HG03354 (cell line): ENCODE results near the gene SRGAP2B.
"Not testable (repeated sequence)": the region's sequence is repeated elsewhere in the genome, so short reads cannot be mapped to it uniquely, and the experiment has no call there.

Experiments used
- ATAC-seq: cut with Tn5 transposase; IDR thresholded peaks from one replicate; pipeline ENCODE4 v1.9.1; 2021; ENCODE audit warnings: mild to moderate bottlenecking; ENCODE audit not compliant: unreplicated experiment, poor library complexity, severe bottlenecking

The SRGAP2B gene

GRCh38 chr1:144918027-144918603 is 177.0 kb downstream of the SRGAP2B start:
- ATAC-seq, result not testable (repeated sequence)

DNA sequence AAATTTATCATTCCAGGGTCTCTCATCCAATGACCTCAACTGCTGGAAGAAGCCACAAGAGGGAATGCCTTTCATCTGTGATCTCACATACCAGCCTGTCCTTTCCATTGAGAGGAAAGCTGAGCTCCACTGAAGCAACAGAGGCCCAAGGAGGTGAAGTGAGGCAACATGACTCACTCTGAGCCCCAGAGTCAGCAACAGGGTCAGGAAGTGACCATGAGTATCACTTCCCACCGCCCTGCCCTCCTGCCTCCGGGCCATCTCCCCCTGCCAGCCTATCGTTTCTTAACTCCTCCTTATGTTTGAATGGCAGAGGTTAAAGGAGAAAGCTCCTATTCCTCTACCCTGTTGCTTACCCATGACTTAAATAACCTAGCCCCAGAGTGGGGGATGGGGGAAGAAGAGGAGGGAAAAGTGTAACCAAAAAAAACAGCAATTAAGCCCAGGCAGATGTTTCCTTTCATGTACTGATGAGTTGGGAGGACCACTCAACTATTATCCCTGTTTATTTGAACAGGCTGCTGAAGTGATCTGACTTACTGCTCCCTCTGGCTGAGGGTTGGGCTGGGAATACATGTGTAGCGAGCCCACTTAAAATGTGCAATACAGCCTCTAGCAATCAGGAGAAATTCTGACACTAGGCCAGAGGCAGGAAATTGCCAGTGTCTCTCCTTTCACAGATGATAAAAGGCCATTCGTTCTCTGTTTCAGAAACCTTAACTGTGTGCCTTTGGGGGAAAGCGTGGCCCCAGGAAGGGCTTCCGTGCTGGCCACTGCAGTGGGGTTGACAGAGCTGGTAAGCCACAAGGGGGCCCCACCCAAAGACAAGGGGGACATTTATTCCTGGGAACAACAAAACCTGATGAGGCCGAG is 177.7 kb downstream of the SRGAP2B start:
- not testable (repeated sequence) for ATAC-seq

GRCh38 chr1:144913977-144914734 is 181.0 kb downstream of the SRGAP2B start:
- ATAC-seq, result not testable (repeated sequence)

DNA sequence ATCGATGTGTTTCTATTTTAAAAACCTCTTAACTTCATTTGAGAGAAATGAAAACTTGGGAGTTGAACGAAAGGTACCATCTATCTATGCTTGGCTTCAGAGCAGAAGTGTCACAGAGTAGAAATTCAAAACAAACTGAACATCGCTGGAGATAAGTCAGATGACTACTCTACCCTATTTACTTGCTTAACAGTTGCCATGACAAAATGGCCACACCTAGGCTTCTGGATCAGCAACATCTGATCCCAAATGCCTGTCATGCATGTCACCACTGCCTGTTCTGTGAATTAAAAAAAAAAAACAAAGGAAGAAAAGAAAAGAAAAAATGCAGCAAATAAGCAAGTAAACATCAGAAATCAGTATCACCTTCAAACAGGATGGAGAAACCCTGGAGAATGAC is 181.7 kb downstream of the SRGAP2B start:
- ATAC-seq, result not testable (repeated sequence)

DNA sequence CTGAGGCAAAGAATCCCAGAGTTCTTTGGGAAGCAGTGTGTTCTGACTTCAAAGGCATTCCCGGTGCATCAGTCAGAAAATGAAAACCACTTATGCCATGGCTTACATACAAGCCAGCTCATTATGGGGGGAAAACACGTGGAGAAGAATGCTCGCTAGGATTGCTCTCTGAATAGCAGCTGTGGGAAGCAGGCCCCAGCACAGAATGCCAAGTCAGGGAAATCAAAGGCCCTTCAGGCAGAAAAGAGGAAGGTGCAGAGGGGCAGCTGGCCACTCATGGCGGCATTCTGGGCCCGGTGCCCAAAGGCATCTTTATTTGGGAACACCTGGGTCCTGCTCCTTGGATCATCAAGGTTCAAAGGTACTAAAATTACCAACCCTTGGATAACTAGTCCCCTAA is 184.4 kb downstream of the SRGAP2B start:
- not testable (repeated sequence) for ATAC-seq

DNA sequence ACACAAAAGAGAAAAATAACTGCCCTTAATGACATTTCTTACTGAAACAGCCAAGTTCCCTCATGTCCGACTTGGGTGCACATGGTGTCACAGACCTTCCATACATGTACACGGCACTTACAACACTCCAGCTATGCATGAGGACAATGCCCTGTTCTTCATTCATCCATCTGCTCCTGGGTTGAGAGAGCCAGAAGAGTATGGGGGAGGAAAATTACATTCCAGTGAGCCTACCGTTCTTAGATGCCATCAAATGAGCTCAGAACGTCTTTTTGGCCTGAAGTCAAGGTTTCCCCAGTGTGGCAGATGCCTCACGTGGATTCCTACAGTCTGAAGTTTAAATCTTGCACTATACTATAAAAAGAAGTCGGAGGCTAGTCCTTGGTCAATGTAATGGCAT is 194.3 kb downstream of the SRGAP2B start:
- ATAC-seq, result not testable (repeated sequence)

- not testable (repeated sequence) for ATAC-seq
Observed at GRCh38 chr1:144894454-144895201, 200.5 kb downstream of the SRGAP2B start.

DNA sequence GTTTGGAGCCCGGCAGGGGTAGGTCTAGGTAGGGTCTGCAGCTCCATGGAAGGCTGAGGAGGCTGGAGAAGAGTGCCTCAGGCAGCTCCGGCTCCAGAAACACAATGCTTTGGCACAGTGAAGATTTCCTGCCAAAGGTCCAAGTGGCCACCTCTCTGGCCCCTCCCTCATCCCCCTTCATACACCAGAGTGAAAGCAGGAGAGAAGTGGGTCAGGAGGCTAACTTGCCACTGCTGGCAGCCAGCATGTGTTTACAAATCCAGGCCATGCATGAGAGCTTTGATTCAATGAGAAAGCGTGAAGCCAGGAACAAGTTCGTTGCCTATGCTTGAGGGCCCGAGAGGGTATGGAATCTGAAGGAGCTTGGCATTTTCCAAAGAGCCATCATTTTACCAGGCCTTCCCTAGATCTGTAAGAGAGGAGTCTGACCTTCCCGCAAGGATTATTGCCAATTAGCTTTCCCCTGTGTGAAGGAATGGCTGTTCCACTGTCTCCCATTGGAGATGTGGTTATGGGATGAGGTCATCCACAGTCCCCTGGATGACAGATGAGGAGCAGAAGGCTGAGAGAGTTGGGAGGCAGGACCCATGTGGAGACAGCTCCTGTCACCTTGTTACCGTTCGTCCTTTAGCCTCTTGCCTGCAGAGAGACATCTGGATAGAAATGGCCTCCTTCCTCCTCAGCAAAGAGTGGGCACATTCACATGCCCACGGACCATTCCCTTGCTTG is 201.3 kb downstream of the SRGAP2B start:
- ATAC-seq, result not testable (repeated sequence)

- ATAC-seq, result not testable (repeated sequence)
Observed at GRCh38 chr1:144893062-144893461, 202.1 kb downstream of the SRGAP2B start.

DNA sequence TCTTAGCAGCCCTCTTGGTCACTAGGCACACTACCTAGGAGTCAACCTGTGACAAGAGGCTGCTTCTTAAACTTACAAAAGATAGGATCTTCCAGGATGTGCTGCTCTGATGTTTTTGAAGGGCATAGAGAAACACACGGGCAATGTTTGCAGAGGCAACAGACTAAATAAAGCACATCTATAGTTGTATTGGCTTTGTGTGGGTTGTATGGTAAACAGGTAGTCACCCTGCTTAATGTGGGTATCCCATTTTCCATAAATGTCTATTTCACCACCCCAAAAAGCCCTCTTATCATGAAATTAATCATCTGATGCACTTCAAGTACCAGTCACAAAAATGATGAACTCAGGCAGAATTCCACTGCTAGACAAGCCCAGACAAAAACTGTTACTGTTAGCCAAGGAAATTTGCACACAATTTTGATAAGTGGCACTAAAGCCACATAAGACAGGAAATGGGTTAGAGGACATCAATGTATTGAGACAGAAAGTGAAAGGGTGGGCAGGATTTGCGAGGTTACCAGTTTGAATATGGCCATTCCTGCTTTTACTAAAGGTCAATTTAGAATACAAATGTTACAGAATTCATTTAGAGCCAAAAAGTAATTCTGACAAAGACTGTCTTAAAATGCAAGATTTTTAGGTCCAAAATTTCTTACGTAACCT is 205.5 kb downstream of the SRGAP2B start:
- ATAC-seq, result not testable (repeated sequence)

DNA sequence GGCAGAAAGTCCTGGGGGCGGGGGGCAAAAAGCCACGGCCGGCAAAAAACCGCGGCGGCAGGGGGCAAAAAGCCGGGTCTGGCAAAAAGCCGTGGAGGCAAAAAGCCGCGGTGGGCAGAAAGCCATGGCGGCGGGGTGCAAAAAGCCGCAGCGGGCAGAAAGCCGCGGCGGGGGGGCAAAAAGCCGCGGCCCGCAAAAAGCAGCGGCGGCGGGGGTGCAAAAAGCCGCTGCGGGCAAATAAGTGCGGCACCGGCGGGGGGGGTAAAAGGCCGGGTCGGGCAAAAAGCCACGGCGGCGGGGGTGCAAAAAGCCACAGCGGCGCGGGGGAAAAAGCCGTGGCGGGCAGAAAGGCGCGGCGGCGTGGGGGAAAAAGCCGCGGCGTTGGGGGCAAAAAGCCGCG is 212.1 kb downstream of the SRGAP2B start:
- ATAC-seq, result not testable (repeated sequence)

DNA sequence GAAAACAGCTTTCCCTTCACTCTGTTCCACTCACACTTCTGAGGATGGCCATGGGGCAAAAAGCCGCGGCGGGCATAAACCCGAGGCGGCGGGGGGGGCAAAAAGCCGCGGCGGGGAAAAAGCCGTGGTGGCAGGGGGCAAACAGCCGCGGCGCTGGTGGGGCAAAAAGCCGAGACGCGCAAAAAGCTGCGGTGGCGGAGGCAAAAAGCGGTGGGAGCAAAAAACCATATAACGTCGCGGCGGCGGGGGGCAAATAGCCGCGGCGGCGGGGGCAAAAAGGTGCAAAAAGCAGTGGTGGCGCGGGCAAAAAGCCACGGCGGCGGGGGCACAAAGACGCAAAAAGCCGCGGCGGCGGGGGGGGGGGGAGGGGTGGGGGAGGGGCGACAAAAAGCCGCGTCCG is 212.8 kb downstream of the SRGAP2B start:
- not testable (repeated sequence) for ATAC-seq

- ATAC-seq, result not testable (repeated sequence)
Observed at GRCh38 chr1:144858607-144859006, 236.5 kb downstream of the SRGAP2B start.
